ENCODE data around the gene RARS1. TPM values are rescaled to one million over a fixed set of nuclear protein-coding genes. Genes with fewer than 3 reads are reported as not detected.

Gene RARS1
- total RNA-seq, 1 experiment from 2014 or later, result 104 TPM

DNA sequence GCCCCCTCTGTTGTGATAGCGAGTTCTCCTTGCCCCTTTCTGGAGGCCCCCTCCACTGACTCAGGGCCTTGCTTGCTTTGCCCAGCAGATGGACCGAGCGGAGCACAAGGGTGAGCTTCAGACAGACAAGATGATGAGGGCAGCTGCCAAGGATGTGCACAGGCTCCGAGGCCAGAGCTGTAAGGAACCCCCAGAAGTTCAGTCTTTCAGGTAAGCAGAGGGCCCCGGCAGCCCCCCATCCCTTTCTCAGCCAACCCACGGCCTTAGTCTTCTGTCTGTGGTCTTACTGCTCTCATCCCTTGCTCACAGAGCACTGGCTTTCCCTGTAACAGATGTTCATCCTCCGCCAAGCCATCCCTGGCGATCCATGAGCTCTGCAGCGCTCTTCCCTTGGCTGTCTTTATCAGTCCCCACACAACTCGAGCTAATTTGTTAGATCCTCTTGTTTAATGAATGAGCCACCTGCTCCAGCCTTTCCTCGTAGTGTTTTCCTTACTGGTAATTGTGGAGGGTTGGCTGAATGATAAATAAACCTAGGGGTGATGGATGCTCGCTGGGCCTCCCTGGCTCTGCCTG, 18.4 kb upstream of the RARS1 start:
- H3K27me3 ChIP-seq (ENCODE audit: control insufficient read depth, insufficient read depth, low read length), result no peaks in the 10 kb centered on the region
- H3K4me3 ChIP-seq (ENCODE audit: insufficient read depth, low read depth, low read length), result no peak overlapping the region
- DNase-seq, result no peak
- H3K36me3 ChIP-seq (replicated peaks; ENCODE audit: control insufficient read depth, insufficient read depth, low read length), result peaks cover 5% of the 10 kb centered on the region

DNA sequence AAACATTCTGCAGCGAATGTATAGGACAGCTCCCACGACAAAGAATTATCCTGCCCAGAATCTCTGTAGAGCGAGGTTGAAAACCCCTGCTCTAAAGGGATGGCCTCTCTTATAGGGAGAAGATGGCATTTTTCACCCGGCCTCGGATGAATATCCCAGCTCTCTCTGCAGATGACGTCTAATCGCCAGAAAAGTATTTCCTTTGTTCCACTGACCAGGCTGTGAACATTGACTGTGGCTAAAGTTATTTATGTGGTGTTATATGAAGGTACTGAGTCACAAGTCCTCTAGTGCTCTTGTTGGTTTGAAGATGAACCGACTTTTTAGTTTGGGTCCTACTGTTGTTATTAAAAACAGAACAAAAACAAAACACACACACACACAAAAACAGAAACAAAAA, 17.4 kb upstream of the RARS1 start:
- no peak for DNase-seq
- Histone ChIP-seq H3K27me3 (ENCODE audit: control insufficient read depth, insufficient read depth, low read length) (no peaks in the 10 kb centered on the region), H3K36me3 (replicated peaks; ENCODE audit: control insufficient read depth, insufficient read depth, low read length) (peaks cover 5% of the 10 kb centered on the region), H3K4me3 (ENCODE audit: insufficient read depth, low read depth, low read length) (no peak overlapping the region)

DNA sequence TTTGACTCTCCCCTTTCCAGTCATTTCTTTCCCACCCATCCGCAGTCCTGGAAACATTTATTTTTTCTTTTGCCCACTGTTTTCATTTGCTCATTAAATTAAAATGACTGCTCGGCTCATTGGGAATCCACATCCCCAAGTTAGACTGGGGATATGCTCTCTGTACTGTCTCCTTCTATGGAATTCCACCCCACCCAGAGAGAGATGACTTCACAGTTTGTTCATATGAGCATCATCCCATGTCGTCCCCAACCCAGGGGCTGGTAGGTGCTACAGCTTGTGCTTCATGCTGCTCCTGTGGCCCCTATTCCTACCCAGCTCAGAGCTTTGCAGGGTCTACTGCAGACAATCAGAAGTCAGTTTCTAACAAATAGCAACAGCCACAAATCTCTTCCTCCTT, 16.5 kb upstream of the RARS1 start:
- H3K27me3 ChIP-seq (ENCODE audit: control insufficient read depth, insufficient read depth, low read length), result no peaks in the 10 kb centered on the region
- H3K4me3 ChIP-seq (ENCODE audit: insufficient read depth, low read depth, low read length), result no peak overlapping the region
- peaks cover 4% of the 10 kb centered on the region for H3K36me3 ChIP-seq (replicated peaks; ENCODE audit: control insufficient read depth, insufficient read depth, low read length)
- DNase-seq, result no peak

DNA sequence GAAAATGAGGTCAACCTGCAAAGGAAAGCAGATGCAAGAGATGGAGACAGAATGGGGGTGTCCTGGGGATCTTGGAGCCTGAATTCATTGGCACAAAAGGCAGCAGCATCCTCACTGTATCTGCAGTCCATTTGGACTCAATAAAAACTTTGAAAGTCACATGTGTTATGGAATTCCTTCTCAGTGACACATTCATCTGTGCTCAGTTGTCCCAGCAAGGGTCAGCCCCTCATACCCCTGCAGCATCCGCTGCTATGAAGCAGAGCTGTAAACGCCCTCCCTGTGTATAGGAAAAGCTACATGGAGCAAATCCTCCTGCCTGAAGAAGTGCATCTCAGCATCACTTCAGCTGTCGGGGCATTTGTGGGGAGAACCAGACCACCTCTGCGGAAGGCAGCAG, 14.5 kb upstream of the RARS1 start:
- Histone ChIP-seq H3K27me3 (ENCODE audit: control insufficient read depth, insufficient read depth, low read length) (no peaks in the 10 kb centered on the region), H3K36me3 (replicated peaks; ENCODE audit: control insufficient read depth, insufficient read depth, low read length) (0 out of 2 replicates have a peak, but pooled peaks cover 2% of the 10 kb centered on the region), H3K4me3 (ENCODE audit: insufficient read depth, low read depth, low read length) (no peak overlapping the region)
- no peak for DNase-seq

DNA sequence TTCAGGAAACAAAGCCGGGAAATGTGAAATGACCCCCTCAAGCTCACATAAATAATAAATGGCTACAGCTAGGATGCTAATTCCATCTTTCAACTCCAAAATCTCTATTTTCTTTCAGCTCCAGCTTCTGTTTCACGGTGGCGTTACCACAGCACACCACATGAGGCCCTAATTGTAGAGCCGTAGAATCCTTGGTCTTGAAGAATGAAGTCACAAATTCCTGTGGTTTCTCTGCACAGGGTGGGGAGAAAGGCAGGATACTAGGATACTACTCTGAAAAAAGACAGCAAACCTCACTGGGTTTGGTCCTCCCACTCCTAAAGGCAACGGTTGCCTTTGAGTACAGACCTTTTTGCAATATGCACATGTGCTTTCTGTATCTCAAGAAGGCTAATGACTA, 13.9 kb upstream of the RARS1 start:
- DNase-seq, result no peak
- Histone ChIP-seq H3K27me3 (ENCODE audit: control insufficient read depth, insufficient read depth, low read length) (no peaks in the 10 kb centered on the region), H3K36me3 (replicated peaks; ENCODE audit: control insufficient read depth, insufficient read depth, low read length) (0 out of 2 replicates have a peak, but pooled peaks cover 2% of the 10 kb centered on the region), H3K4me3 (ENCODE audit: insufficient read depth, low read depth, low read length) (no peak overlapping the region)

DNA sequence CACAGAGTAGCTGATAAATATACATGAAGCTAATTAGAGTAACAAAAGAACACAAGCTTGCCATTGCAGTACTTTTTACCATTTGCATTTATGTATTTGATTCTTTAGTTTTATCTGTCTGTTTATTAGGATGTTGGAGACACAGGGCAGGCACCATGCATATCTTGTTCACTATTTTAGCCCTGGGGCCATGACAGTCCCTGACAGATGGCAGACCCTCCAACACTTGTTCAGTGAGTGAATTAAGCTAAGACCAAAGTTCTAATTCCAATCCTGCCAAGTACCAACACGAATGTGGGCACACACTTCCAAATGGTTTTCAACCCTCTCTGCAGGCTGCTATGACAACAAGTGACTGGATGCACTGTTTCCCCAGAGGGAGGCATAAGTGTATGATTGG, 12.0 kb upstream of the RARS1 start:
- no peak for DNase-seq
- H3K27me3 ChIP-seq (ENCODE audit: control insufficient read depth, insufficient read depth, low read length), result no peaks in the 10 kb centered on the region
- H3K4me3 ChIP-seq (ENCODE audit: insufficient read depth, low read depth, low read length), result no peak overlapping the region
- H3K36me3 ChIP-seq (replicated peaks; ENCODE audit: control insufficient read depth, insufficient read depth, low read length), result no peaks in the 10 kb centered on the region

DNA sequence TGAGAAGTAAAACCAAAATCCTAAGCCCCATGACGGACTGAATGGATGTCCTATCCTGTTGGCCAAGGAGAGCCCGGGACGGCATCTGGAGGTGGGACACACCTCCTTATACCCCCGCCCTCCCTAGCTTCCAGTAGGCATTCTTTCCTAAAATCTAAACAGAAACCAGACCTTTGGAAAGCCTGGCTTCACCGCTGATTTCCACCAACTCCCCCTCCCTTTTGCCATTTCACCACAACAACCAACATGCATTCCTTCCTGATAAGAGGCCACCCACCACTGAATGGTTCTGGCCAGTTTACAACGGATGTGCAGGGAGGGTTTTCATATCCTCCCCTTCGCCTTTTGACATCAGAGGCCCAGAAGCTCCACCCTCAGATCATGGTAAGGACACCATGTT, 9.2 kb upstream of the RARS1 start:
- DNase-seq, result peak; percentile 44
- H3K27me3 ChIP-seq (ENCODE audit: control insufficient read depth, insufficient read depth, low read length), result no peaks in the 10 kb centered on the region
- H3K4me3 ChIP-seq (ENCODE audit: insufficient read depth, low read depth, low read length), result no peak overlapping the region
- H3K36me3 ChIP-seq (replicated peaks; ENCODE audit: control insufficient read depth, insufficient read depth, low read length), result no peaks in the 10 kb centered on the region

DNA sequence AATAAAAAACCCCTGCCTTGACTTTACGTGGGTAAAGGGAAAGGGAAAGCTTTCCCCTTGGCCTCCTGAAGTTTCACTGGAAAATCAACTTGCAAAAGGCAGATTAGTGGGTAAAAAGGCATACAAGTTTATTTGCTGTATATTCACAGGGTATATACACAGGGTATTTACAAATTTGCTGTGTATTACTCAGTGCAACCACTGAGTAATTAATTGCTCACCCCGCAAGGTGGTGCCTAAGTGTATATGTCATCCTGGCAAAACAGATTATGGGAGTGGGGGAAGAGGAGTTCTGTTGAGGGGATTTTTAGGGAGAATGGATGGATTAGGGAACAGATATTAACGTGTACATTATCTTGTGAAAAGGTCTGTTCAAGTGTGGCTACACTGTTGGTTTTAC, 7.1 kb upstream of the RARS1 start:
- Histone ChIP-seq H3K4me3 (ENCODE audit: insufficient read depth, low read depth, low read length) (no peak overlapping the region), H3K36me3 (replicated peaks; ENCODE audit: control insufficient read depth, insufficient read depth, low read length) (no peaks in the 10 kb centered on the region), H3K27me3 (ENCODE audit: control insufficient read depth, insufficient read depth, low read length) (no peaks in the 10 kb centered on the region)
- no peak for DNase-seq

DNA sequence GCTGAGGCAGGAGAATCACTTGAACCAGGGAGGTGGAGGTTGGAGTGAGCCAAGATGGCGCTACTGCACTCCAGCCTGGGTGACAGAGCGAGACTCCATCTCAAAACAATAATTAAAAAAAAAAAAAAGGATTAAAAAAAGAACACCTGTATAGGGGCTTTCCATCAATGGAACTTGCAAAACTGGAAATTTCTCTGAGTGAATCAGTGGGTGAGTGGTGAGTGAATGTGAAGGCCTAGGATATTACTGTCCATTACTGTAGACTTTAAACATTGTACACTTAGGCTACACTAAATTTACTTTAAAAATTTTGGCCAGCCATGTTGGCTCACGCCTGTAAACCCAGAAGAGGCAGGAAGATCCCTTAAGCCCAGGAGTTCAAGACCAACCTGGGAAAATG, 5.7 kb upstream of the RARS1 start:
- no peak for DNase-seq
- H3K4me3 ChIP-seq (ENCODE audit: insufficient read depth, low read depth, low read length), result no peak overlapping the region

DNA sequence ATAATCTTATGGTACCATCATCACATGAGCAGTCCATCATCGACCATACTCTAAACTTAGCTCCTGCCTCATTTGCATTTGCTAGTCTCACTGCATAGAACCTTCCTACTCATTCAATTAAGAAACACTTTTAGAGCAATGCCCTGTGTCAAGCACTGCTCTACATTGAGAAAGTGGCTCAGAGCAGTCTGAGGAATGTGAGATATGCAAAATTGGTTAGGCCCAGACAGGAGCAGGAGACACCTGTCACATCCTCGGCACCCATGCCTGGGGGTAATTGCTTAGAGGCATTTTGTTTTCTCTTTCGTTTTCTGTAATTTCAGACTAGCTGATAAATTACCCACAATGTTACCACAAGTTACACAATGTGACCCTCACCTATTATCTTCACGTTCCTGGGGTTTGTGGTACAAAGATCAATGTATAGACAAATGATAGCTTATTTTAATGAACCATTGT, 4.9 kb upstream of the RARS1 start:
- Histone ChIP-seq H3K4me3 (ENCODE audit: insufficient read depth, low read depth, low read length) (no peak overlapping the region), H3K27me3 (ENCODE audit: control insufficient read depth, insufficient read depth, low read length) (no peaks in the 10 kb centered on the region), H3K36me3 (replicated peaks; ENCODE audit: control insufficient read depth, insufficient read depth, low read length) (no peaks in the 10 kb centered on the region)
- DNase-seq, result no peak

More for the DNA sequence above, 5.7 kb upstream of the RARS1 start:
- no peaks in the 10 kb centered on the region for H3K36me3 ChIP-seq (replicated peaks; ENCODE audit: control insufficient read depth, insufficient read depth, low read length)
- H3K27me3 ChIP-seq (ENCODE audit: control insufficient read depth, insufficient read depth, low read length), result no peaks in the 10 kb centered on the region

DNA sequence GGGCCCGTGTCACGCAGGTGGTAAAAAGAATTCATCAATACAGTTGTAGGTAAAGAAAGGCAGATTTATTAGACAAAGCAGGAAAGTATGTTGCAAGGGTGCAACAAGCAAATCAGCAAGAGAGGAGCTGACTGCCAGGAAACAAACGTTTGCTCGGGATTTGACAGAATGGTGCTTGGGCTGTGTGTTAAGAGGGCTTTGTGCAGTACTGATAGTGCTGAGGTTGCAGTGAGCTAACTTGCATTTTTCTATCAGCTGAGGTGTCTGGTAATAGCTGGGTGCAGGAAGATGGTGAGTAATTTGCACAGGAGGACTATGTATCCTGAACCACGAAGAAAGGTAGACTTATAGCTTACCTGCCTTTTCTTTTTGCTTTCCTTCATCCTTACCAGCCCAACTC, 3.9 kb upstream of the RARS1 start:
- Histone ChIP-seq H3K4me3 (ENCODE audit: insufficient read depth, low read depth, low read length) (no peak overlapping the region), H3K27me3 (ENCODE audit: control insufficient read depth, insufficient read depth, low read length) (no peaks in the 10 kb centered on the region), H3K36me3 (replicated peaks; ENCODE audit: control insufficient read depth, insufficient read depth, low read length) (no peaks in the 10 kb centered on the region)
- no peak for DNase-seq

DNA sequence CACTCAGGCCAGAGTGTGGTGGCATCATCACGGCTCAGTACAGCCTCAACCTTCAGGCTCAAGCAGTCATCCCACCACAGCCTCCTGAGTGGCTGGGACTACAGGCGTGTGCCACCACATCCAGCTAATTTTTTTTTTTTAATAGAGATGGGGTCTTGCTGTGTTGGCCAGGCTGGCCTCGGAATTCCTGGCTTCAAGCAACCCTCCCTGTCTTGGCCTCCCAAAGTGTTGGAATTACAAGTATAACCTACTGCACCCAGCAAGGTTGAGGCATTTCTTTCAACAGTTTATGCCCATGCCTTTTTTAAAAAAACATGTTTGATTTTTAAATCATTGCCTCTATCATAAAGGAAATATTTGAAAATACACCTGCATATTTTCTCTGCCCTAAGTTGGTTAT, 2.8 kb downstream of the RARS1 start:
- Histone ChIP-seq H3K36me3 (replicated peaks; ENCODE audit: control insufficient read depth, insufficient read depth, low read length) (peaks cover 30% of the 10 kb centered on the region), H3K27me3 (ENCODE audit: control insufficient read depth, insufficient read depth, low read length) (no peaks in the 10 kb centered on the region), H3K4me3 (ENCODE audit: insufficient read depth, low read depth, low read length) (no peak overlapping the region)
- no peak for DNase-seq

DNA sequence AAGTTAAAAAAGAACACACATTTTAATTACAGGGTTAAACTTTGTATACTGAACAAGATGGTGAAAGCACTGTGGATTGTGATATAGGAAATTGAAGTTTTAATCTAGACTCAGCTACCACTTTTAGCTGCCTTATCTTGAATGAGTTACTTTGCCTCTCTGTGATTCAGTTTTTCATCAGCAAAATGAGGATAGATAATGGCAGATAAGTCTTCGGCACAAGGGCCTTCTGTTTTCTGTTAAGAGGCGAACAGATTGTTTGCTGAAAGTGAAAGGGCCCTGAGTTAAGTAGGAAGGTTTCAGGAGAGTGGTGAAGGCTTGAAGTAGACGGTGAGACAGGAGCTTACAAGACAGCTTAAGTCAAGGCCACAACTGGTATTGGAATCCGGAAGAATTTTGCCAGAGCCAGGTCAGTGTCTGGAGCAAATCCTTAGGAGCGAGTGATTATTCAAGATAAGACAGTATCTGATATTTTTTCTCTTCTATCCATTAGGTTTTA, 7.8 kb downstream of the RARS1 start:
- Histone ChIP-seq H3K36me3 (replicated peaks; ENCODE audit: control insufficient read depth, insufficient read depth, low read length) (peaks cover 49% of the 10 kb centered on the region), H3K27me3 (ENCODE audit: control insufficient read depth, insufficient read depth, low read length) (no peaks in the 10 kb centered on the region), H3K4me3 (ENCODE audit: insufficient read depth, low read depth, low read length) (no peak overlapping the region)
- DNase-seq, result no peak

DNA sequence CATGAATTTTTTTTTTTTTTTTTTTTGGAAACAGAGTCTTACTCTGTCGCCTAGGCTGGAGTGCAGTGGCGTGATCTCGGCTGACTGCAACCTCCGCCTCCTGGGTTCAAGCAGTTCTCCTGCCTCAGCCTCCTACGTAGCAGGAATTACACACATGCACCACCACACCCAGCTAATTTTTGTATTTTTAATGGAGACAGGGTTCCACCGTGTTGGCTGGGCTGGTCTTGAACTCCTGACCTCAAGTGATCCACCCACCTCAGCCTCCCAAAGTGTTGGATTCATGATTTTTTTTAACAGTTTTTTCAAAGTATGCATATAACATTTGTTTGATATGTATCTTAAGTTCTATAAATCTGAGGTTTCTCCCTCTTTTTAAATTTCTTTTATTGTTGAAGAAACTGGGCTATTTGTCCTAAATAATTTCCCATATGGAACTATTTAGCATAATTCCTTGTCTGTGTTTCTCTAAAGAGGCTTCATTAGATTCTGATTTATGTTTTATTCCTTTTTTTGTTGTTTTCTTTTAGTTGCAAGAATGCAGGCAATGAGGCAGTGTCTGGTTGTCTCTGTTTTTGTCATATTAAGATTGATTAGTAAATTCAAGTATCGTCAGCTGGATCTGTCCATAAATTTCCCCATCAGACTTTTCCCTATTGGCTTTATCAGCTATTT, 16.4 kb downstream of the RARS1 start:
- Histone ChIP-seq H3K27me3 (ENCODE audit: control insufficient read depth, insufficient read depth, low read length) (no peaks in the 10 kb centered on the region), H3K36me3 (replicated peaks; ENCODE audit: control insufficient read depth, insufficient read depth, low read length) (peaks cover 22% of the 10 kb centered on the region), H3K4me3 (ENCODE audit: insufficient read depth, low read depth, low read length) (no peak overlapping the region)
- no peak for DNase-seq

DNA sequence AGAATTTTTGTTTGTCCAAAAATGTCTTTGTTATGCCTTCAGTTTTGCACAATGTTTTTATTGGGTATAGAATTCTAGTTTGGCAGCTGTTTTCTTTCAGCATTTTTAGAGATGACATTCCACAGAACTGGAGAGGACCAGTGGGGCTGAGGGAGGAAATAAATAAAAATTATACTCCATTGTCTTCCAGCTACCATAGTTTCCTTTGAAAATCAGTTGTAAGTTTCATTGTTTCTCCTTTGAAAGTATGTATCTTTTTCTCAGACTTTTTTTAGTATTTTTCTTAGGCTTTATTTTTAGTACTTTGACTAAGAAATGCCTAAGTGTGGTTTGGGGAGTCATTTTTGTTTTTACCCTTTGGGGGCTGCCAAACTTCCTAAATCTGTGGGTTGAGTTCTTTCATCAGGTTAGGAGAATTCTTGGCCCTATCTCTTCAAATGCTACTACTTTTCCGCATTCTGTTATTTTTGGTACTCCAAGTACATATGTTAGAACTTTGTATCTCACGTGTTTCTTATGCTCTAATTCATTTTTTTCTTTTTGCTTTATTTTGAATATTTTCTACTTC, 27.7 kb downstream of the RARS1 start:
- no peak overlapping the region for H3K4me3 ChIP-seq (ENCODE audit: insufficient read depth, low read depth, low read length)
- H3K36me3 ChIP-seq (replicated peaks; ENCODE audit: control insufficient read depth, insufficient read depth, low read length), result peaks cover 35% of the 10 kb centered on the region
- H3K27me3 ChIP-seq (ENCODE audit: control insufficient read depth, insufficient read depth, low read length), result no peaks in the 10 kb centered on the region
- DNase-seq, result no peak

Data from H7 (cell line).